Glomerular visceral epithelial cell (primary cell): ENCODE measurements around the gene UBE2O.
"Not testable (repeated sequence)": the region's sequence is repeated elsewhere in the genome, so short reads cannot be mapped to it uniquely, and the experiment has no call there.

Source experiments
- DNase-seq: peaks from one replicate; pipeline ENCODE4 v3.0.0-alpha.2; 2016; ENCODE audit errors: extremely low spot score

UBE2O gene

DNA sequence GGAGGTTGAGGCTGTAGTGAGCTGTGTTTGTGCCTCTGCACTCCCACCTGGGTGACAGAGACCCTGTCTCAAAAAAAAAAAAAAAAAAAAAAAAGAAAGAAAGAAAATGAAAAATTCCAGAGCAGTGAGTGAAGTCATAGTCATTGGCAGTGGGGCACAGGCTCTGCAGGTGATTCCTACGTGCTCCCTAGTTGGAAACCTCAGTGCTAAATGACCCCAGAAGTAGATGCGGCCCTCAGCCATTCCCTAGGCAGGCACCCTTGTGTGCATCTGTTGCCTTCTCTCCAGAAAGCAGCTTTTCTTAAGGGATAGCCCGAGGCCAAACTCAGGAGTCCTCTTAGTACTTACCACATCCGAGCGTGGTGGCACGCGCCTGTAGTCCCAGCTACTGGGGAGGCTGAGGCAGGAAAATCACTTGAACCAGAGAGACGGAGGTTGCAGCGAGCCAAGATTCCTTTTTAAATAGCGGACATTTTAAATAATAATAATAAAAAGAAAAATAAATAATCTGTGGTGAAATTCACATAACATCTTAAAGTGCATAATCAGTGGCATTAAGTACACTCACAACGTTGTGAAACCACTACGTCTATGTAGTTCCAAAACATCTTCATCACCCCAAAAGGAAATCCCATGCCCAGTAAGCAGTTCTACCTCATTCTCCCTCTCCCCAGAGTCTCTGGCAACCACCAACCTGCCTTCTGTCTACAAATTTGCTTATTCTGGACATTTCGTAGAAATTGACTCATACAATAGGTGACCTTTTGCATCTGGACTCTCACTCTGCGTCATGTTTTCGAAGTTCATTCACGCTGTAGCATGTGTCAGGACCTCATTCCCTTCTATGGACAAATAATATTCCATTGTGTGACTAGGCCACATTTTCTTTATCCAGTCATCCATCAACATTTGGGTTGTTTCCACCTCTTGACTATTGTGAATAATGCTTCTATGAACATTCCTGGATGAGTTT lies 81.0 kb downstream of the UBE2O start:
- DNase-seq = peak; percentile 93

DNA sequence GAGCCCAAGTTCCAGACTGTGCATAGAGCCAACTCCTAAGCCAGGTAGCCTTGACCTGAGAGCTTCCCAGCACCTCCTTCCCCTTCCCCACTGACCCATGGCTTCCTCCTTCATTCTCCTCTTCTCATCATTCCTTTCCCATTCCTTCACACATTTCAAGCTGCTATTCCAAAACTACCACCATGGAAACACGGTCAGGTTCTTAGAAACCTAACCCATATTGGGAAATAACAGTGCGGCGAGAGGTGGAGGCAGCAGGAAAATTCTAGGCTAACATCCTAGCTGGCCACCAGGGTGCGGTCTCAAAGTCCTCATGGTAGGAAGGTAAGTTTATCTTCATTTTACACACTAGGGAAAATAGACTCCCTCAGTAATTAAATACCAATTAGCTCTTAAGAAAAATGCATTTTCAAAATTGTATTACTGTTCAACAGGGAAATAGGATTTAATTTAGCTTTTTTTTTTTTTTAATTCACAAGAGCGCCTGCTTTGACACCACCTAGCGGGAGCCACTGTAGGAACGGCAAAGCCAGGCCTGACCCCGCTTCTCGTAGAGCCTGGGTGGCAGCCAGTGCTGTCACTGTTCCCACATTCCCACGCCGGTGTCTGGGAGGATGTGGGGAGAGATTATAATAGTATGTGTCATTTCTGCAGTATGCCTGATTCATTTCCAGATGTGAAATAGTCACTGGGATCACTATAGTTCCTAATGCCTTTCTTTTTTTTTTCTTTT lies 82.5 kb downstream of the UBE2O start:
- DNase-seq = peak; percentile 95

DNA sequence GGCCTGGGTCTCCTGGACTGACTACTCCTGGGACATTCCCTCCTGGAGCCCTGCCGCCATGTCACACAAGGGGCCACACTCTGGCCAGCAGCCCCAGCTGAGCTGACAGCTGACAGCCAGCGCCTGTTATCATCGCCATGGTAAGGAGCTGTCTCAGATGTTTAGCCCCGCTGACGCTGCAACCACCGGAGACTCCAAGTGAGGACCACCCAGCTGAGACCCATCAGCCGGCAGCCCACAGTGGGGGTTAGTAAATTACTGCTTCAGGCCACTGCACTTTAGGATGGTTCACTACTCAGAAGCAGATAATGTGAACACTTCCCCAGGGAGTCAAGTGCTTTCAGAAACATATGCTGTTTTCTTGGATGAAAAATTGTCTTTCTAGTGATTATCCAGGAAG lies 83.1 kb downstream of the UBE2O start:
- no peak for DNase-seq

DNA sequence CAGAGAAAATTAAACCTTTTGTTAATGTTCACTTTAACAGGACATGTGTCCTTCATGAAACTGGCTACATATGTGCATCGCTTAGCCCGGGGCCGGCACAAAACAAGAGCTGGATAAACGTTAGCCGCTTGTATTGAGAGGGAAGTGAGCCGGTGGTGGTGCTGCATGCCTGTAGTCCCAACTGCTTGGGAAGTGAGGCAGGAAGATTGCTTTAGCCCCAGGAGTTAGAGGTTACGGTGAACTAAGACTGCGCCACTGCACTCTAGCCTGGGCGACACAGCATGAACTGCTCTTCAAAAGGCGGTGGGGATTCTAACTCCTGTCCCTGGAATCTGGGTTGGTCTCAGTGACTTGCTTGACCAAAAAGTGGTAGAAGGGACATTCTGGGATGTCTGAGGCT lies 83.6 kb downstream of the UBE2O start:
- no peak for DNase-seq

DNA sequence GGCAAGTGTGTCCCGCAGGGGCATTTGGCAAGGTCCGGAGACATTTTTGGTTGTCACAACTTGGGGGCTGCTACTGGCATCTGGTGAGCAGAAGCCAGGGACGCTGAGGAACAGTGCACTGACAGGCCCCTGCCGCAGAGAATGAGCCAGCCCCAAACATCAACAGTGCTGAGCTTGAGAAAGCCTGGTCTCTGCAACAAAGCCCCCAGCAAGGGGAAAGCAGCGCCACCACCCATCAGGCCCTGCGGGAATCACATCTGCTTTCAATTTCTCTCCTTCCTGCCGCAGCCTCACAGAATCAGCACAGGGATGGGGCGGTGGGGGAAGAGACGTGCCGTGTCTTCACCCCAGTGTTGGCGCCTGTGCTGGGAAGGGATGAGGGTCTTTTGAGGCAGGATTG lies 84.4 kb downstream of the UBE2O start:
- no peak for DNase-seq

DNA sequence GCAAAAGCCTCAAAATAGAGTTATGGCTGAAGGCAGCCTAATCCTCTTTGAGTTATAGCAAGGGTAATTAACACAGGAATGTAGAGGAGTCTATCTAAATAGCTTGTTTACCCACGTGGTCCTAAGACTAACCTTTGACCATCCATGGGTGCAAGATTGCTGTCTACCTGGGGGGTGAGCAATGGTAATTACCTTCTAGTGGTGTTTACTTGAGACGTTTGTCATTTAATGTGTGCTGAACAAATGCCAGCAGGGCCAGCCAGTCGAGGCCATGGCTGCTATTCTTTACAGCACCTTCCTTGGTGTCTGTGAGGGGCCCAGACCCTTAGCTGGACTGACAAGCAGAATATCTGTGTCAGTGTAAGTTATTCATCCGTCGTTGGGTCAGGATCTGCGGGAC lies 85.3 kb downstream of the UBE2O start:
- DNase-seq = no peak

DNA sequence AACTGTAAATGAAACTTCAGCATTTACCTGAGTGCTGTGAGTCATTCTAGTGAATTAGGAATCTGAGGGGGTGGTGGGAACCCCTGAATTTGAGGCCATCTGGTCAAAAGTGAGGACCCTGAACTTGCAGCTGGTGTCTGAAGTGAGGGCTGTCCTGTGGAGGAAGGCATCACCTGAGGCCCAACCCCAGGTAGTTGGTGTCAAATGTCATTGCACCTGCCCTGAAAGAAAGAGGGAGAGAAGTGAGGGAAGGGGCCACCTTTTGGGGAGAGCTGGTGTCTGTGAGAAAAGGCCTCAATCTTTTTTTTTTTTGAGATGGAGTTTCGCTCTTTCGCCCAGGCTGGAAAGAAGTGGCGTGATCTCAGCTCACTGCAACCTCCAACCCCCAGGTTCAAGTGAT lies 86.7 kb downstream of the UBE2O start:
- DNase-seq = no peak

DNA sequence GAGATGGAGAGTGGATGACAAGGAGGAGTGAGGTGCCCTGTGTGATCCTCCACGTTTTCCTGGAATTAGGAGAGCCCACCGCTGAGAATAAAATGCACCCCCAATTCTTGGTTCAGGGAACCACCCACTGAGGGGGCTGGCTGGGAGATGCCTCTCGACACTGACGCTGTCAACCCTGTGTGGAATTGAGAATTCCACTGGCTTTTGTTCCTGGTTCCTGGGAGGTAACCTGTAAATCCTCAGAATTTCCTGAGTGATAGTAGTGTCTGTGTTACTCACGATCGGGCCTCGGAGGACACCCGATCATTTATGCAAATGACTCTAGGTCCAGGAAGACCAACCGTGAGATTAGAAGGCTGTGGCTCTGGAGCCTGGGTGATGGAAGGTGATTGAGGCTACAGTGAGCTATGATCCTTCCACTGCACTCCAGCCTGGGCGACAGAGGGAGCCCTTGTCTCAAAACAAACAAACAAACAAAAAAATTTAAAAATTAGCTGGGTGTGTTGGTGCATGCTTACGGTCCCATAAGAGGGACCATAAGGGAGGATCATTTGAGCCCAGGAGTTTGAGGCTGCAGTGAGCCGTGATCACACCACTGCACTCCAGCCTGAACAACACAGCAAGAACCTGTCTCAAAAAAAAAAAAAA lies 87.6 kb downstream of the UBE2O start:
- no peak for DNase-seq

DNA sequence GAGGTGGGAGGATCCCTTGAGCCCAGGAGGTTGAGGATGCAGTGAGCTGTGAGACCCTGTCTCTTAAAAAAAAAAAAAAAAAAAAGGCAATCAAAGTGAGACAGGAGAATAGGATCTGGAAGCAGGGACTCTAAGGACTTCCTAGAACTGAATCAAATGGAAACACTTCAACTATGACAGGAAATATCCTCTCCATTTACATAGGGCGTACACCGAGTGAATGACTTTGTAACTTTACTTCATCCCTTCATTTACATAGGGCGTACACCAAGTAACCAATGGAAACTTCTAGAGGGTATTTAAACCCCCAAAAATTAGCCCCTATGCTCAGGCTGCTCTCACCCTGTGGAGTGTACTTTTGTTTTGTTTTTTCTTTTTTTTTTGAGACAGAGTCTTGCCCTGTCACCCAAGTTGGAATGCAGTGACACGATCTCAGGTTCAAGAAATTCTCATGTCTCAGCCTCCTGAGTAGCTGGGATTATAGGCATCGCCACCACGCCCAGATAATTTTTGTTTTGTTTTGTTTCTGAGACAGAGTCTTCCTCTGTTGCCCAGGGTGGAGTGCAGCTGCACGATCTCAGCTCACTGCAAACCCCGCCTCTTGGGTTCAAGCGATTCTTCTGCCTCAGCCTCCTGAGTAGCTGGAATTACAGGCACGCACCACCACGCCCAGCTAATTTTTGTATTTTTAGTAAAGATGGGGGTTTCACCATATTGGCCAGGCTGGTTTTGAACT lies 89.7 kb downstream of the UBE2O start:
- DNase-seq = no peak

DNA sequence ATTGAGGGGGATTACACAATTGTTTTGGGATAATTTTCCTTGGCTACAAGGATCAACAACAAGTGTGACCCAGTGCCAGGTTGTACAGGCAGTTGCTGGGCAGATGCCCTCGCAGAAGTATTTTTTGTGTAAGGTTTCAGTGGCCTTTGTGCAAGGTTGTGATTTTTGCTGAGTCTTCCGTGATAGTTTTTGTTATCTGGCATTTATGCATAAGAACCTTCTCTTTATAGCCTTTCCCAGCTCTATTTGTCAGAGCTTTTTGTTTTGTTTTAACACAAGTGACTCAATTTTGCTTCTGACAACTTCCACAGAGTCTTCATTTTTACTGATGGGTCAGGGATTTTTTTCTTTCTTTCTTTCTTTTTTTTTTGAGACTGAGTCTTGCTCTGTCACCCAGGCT lies 92.5 kb downstream of the UBE2O start:
- no peak for DNase-seq

DNA sequence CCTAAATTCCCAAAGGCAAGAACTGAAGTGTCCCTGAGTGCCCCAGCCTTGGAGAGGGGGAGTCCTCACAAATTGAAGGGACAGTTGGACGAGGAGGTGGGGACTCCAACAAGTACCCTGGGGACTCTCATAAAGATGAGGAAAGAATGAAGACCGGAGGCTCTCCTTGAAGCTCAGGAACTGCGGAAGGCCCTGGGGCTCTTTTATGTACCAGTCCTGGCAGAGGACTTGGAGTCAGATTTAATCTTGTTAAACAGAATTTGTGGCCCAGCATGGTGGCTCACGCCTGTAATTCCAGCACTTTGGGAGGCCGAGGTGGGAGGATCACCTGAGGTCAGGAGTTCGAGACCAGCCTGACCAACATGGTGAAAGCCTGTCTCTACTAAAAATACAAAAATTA lies 93.2 kb downstream of the UBE2O start:
- not testable (repeated sequence) for DNase-seq

DNA sequence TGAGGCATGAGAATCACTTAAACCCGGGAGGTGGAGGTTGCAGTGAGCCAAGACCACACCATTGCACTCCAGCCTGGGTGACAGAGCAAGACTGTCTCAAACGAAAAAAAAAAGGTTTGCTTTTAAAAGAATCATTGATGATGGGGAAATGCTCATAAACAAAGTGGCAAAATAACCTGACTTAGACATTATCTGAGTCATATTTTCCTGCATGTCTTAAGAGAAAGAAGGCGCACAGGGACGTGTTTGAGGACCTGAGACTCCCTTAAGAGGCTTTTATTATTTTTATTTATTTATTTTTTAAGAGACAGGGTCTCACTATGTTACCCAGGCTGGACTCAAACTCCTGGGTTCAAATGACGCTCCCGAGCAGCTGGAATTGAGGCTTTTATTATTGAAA lies 93.6 kb downstream of the UBE2O start:
- no peak for DNase-seq

DNA sequence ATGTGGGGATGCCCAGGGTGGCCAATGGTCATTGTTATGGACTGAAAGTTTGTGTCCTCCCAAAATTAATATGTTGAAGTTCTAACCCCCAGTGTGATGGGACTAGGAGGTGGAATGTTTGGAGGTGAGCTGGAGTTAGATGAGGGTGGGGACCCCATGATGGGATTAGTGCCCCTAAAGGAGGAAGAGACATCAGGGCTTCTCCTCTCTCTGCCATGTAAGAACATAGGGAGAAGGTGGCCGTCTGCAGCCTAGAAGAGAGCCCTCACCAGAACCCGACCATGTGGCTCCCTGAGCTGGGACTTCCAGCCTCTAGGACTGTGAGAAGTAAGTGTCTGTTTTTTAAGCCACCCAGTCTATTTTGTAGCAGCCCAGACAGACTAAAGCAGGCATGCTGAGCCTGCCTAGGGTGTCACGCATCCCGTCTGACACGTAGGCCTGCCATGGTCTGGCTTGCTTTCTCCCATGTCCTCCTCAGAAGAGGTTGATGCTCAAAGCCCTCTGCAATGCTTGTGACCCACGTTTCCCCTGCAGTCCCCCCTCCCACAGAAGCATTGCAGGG lies 95.3 kb downstream of the UBE2O start:
- no peak for DNase-seq

DNA sequence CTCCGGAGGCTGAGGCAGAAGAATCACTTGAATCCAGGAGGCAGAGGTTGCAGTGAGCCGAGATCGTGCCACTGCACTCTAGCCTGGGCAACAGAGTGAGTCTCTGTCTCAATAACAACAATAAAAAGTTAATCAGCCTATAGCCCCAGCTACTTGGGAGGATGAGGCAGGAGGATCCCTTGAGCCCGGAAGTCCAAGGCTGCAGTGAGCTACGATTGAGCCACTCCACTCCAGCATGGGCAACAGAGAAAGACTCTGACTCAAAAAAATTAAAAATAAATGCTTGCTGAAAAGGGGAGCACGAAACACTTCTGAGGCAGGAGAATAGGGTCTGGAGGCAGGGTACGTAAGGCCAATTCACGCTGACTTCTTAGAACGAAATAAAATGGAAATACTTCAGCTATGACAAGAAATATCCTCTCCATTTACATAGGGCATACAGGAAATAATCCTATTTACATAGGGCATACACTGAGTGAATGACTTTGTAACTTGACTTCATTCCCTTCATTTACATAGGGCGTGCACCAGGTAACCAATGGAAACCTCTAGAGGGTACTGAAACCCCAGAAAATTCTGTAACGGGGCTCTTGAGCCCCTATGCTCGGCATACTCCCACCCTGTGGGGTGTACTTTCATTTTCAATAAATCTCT lies 96.0 kb downstream of the UBE2O start:
- DNase-seq = no peak

DNA sequence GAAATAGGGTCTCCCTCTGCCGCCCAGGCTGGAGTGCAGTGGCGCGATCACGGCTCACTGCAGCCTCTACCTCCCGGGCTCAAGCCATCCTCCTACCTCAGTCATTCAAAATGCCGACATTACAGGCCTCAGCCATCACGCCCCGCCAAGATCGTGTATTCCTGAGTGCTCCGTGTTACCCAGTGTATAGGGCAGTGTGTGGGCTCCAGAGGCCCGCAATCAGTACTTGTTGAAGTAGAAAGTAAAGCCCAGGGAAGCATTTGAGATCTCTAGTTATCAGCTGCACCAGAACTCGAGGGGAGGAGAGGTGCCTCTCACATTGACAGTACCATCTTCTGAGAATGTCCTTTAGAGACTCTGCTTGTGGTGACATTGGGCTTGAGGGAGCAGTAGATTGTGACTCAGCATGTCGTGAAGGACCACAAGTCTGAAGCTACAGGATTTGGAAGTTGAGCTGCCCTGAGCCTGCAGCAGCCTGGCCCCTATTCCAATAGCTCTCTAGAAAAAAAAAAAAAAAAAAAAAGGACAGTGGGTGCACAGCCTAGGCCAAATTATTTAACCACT lies 98.1 kb downstream of the UBE2O start:
- peak; percentile 19 for DNase-seq

DNA sequence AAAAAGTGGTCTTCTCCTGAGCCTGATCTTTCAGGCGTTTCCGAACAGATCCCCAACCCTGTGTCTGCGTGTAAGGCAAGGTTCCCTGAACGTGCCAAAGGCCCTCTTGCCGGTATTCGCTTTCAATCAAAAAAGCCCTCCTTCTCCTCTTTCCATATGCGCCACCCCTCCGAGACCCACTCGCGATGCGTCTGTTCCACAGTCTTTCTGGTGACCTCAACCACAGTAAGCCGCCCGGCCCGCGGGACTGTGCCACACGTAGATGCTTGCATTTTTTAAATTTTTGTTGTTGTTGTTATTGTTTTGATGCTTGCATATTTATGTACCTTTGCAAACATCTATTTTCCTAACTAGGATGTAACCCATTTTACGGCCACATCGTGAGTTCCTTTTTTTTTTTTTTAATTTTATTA lies 98.6 kb downstream of the UBE2O start:
- no peak for DNase-seq

DNA sequence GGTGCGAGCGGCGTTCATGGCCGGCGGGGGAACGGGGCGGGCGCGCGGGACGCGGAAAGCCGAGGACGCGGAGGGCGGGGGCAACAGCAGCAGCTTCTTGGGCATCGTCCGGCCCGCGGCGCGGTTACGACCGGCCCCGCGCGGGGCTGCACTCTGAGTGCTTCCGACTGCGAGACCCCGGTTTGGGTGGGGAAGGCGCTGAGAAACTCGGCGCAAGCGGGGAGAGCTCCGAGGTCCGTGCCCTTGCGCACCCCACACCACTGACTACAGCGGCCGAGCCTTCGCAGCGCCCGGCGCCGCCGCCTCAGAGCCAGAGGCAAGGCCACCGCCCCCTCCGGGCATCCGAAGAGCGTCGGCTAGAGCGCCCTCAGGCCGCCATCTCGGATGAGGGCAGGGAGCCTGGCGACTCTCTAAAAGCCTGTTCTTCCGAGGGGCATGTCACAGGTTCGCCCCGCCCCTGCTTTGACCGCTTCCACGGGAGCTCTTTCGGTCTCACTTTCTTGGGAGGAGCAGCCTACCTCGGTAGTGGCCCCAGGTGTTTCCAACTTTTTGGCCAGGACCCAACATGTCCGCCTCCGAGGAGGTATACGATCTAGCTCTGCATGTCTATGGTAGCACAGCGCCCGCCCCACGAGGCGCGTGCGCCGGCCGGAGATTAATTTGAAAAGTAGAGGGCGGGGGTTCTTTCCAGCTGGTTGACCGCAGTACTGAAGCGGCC lies 99.2 kb downstream of the UBE2O start, which contains the start of gene PRPSAP1:
PRPSAP1 (minus strand) TSS at position 318 of the 718 bp plus-strand sequence; CDS start at position 105, 213 bp downstream.
- peak; percentile 93 for DNase-seq

DNA sequence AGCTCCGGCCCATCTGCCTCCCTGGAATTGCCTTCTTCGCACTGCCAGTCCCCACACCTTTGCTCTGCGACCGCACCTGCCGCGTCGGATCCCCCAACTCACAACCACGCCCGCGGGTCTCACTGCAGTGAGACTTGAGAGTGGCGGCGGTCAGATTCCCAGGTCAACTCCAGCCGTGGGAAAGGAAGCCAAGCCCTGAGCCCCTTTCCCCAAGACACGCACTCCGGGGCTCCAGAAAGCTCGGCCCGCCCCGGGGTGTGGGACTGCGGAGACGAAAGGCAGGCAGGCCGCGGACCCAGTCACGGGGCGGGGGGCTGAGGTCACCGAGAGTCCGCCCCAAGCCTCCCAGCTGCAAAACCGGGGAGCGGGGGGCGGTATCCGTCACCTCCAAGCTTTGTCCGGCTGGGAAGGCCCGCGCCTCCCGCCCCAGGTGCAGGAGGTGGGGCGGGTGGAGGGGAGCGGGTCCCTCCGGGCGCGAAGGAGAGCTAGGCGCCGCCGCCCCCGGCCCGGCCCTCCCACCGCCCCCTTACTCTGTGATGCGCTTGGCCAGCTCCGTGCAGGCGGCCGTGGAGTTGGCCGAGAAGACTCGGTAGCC lies 99.9 kb downstream of the UBE2O start:
- peak; percentile 50 for DNase-seq

DNA sequence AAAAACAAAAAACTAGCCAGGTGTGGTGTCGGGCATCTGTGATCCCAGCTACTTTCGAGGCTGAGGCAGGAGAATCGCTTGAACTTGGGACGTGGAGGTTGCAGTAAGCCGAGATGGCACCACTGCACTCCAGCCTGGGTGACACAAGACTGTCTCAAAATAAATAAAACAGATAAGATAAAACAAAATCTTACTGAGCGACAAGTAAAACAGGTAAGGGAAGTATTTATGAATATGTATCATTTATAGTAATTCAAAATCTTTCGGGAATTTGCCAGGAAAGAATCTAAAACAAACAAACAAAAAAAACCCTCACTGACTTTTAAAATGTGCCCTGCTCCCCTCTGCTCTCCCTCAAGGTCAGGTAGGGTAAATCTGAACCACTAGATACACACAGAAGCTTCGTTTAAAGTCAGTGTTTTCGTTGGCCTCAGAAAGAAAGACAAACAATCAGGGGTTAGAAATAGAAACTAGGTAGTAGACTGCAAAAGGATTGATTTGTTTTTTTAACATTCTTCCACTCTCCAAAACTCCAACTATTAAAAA lies 101.4 kb downstream of the UBE2O start:
- no peak for DNase-seq
